Trophoblast cell (in vitro differentiated cells and primary cell): ENCODE results near the gene ILDR1.

Source experiments
- DNase-seq, 2 donors: peaks; one replicate each; pipeline ENCODE4 v3.0.0-alpha.2; 2016
- H2AFZ ChIP-seq: 2 replicates; pipeline ENCODE4 v1.6.1; 2013; ENCODE audit warnings: low read length, moderate library complexity, mild to moderate bottlenecking; ENCODE audit not compliant: insufficient read depth, poor library complexity
- H2AK5ac ChIP-seq: 2 replicates; pipeline ENCODE4 v1.6.1; 2013; ENCODE audit warnings: mild to moderate bottlenecking, low read length
- H2BK120ac ChIP-seq: 2 replicates; pipeline ENCODE4 v1.6.1; 2013; ENCODE audit warnings: low read length, mild to moderate bottlenecking, moderate library complexity; ENCODE audit not compliant: insufficient read depth, poor library complexity
- H2BK12ac ChIP-seq: 2 replicates; pipeline ENCODE4 v1.6.1; 2013; ENCODE audit warnings: mild to moderate bottlenecking, low read length, moderate library complexity
- H2BK5ac ChIP-seq: 2 replicates; pipeline ENCODE4 v1.6.1; 2013; ENCODE audit warnings: low read length, low read depth, moderate library complexity, mild to moderate bottlenecking; ENCODE audit not compliant: poor library complexity
- H3K14ac ChIP-seq: 2 replicates; pipeline ENCODE4 v1.6.1; 2013; ENCODE audit warnings: mild to moderate bottlenecking, low read length
- H3K18ac ChIP-seq: 2 replicates; pipeline ENCODE4 v1.6.1; 2013; ENCODE audit warnings: mild to moderate bottlenecking, low read length
- H3K23ac ChIP-seq: 2 replicates; pipeline ENCODE4 v1.6.1; 2013; ENCODE audit warnings: low read length
- H3K27ac ChIP-seq: 2 replicates; pipeline ENCODE4 v1.5.1; 2013; ENCODE audit warnings: low read depth, mild to moderate bottlenecking, inconsistent platforms, low read length, moderate library complexity
- H3K27me3 ChIP-seq: 2 replicates; pipeline ENCODE4 v1.6.1; 2013; ENCODE audit warnings: inconsistent platforms, mild to moderate bottlenecking, low read length, moderate library complexity; ENCODE audit not compliant: insufficient read depth
- H3K36me3 ChIP-seq, 2 experiments: 1 replicate in 1 of 2; 2 replicates in 1 of 2; pipeline ENCODE4 v1.6.1; 2013; ENCODE audit warnings: low read length in 2 of 2, mild to moderate bottlenecking in 2 of 2, moderate library complexity in 1 of 2; ENCODE audit not compliant: insufficient read depth in 2 of 2, control insufficient read depth in 1 of 2
- H3K4ac ChIP-seq: 2 replicates; pipeline ENCODE4 v1.6.1; 2013; ENCODE audit warnings: low read depth, mild to moderate bottlenecking, low read length, moderate library complexity
- H3K4me1 ChIP-seq, 2 experiments: 1 replicate in 1 of 2; 2 replicates in 1 of 2; pipeline ENCODE4 v1.6.1; 2013; ENCODE audit warnings: low read length in 2 of 2, mild to moderate bottlenecking in 2 of 2, moderate library complexity in 1 of 2; ENCODE audit not compliant: insufficient read depth in 2 of 2, control insufficient read depth in 1 of 2
- H3K4me2 ChIP-seq: 2 replicates; pipeline ENCODE4 v1.6.1; 2013; ENCODE audit warnings: inconsistent platforms, mild to moderate bottlenecking, low read length, moderate library complexity
- H3K4me3 ChIP-seq: 2 replicates; pipeline ENCODE4 v1.5.1; 2013; ENCODE audit warnings: mild to moderate bottlenecking, low read depth, low read length, inconsistent platforms
- H3K79me1 ChIP-seq: one replicate; pipeline ENCODE4 v1.6.1; 2013; ENCODE audit warnings: low read length
- H3K79me2 ChIP-seq: 2 replicates; pipeline ENCODE4 v1.6.1; 2013; ENCODE audit warnings: low read length, mild to moderate bottlenecking; ENCODE audit not compliant: control insufficient read depth, insufficient read depth, poor library complexity
- H3K9ac ChIP-seq: 2 replicates; pipeline ENCODE4 v1.6.1; 2013; ENCODE audit warnings: mild to moderate bottlenecking, low read length
- H3K9me3 ChIP-seq: 2 replicates; pipeline ENCODE4 v1.6.1; 2013; ENCODE audit warnings: low read depth, mild to moderate bottlenecking, control low read depth, inconsistent platforms, low read length; ENCODE audit not compliant: insufficient read depth
- H4K12ac ChIP-seq: 2 replicates; pipeline ENCODE4 v1.6.1; 2013; ENCODE audit warnings: low read depth, mild to moderate bottlenecking, low read length, moderate library complexity
- H4K8ac ChIP-seq: 2 replicates; pipeline ENCODE4 v1.6.1; 2013; ENCODE audit warnings: low read depth, mild to moderate bottlenecking, low read length, moderate library complexity
- H4K91ac ChIP-seq: one replicate; pipeline ENCODE4 v1.6.1; 2013; ENCODE audit warnings: low read depth, mild to moderate bottlenecking, low read length, moderate library complexity
- WGBS: extraction: QIAGEN DNeasy Blood & Tissue Kit; methylation state at CpG from one replicate; pipeline ENCODE4 v1.1.7; 2013; ENCODE audit warnings: missing lambda C conversion rate; ENCODE audit not compliant: insufficient read length, insufficient coverage; ENCODE audit errors: extremely low coverage; 5-methylcytosine and 5-hydroxymethylcytosine counted together

ILDR1 gene

GRCh38 chr3:121999931-122000330 lies 22.1 kb downstream of the ILDR1 start:
- Histone ChIP-seq H3K79me1 (peaks cover 5% of the 10 kb centered on the region), H2BK12ac (no peak overlapping the region), H2BK120ac (no peak overlapping the region), H4K12ac (no peak overlapping the region), H3K18ac (no peak overlapping the region), H3K4me1 (peaks cover 9 to 14% of the 10 kb centered on the region in 2 experiments), H4K8ac (no peak overlapping the region), H2BK5ac (no peak overlapping the region), H3K36me3 (no peaks in the 10 kb centered on the region), H3K27ac (no peak overlapping the region), H3K27me3 (no peaks in the 10 kb centered on the region), H3K4ac (no peak overlapping the region), H3K23ac (no peak overlapping the region), H3K9me3 (peaks cover 2% of the 10 kb centered on the region), H2AK5ac (no peak overlapping the region), H3K4me2 (no peak overlapping the region), H3K79me2 (no peaks in the 10 kb centered on the region), H2AFZ (no peak overlapping the region), H4K91ac (no peak overlapping the region), H3K4me3 (no peak overlapping the region), H3K9ac (no peak overlapping the region), H3K14ac (no peak overlapping the region)
- no peak for DNase-seq
- WGBS: no CpG with 5 or more reads among the region's 1 CpG

DNA sequence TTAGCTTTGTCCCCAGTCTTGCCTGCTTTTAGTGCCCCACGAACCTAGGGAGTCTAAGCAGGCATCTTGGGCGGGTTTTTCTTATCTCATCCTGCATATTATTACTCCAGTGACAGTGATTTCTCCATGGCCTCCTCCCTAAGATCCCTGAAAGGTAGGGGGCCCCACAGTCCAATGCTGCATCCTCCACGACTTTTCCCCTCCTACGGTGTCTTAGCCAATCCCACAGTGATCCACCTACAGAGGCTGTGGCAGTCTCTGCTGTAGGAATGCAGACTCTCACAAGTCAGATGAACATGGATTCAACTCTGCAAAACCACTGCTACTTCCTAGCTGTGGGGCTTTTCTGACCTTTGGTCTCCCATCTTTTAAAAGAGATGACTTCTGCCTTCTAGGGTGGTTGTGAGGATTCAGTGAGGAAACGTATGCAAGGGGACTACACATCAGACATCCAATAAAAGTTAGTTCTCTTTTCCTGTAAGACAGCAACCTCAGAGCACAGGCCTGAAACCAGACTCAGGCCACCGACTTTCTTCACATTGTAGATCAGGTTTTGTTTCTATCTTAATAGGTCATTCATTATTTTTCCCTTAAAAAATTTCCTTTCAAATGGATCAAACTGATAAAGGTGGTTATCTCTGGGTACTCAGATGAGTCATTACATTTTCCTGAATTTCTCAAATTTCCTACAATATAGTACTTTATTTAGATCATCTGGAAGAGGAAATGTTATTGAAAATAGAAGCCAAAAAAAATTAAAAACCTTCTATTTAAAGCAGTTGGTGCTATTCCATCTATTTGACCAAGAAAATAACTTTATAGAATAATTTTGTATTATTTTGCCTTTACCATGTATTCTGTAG lies 23.2 kb downstream of the ILDR1 start:
- Histone ChIP-seq H4K8ac (no peak overlapping the region), H3K79me2 (no peaks in the 10 kb centered on the region), H3K4me1 (peaks cover 4 to 10% of the 10 kb centered on the region in 2 experiments), H2BK5ac (no peak overlapping the region), H3K36me3 (no peaks in the 10 kb centered on the region), H2AFZ (no peak overlapping the region), H2BK120ac (no peak overlapping the region), H3K27me3 (no peaks in the 10 kb centered on the region), H3K14ac (no peak overlapping the region), H3K23ac (no peak overlapping the region), H3K9ac (no peak overlapping the region), H2BK12ac (no peak overlapping the region), H3K18ac (no peak overlapping the region), H3K4ac (no peak overlapping the region), H3K27ac (no peak overlapping the region), H3K79me1 (peaks cover 5% of the 10 kb centered on the region), H2AK5ac (no peak overlapping the region), H4K91ac (no peak overlapping the region), H4K12ac (no peak overlapping the region), H3K9me3 (peaks cover 2% of the 10 kb centered on the region), H3K4me3 (no peak overlapping the region), H3K4me2 (no peak overlapping the region)
- no CpG with 5 or more reads among the region's 6 CpGs for WGBS
- DNase-seq: peak in 1 of 2 donors; percentile 12

DNA sequence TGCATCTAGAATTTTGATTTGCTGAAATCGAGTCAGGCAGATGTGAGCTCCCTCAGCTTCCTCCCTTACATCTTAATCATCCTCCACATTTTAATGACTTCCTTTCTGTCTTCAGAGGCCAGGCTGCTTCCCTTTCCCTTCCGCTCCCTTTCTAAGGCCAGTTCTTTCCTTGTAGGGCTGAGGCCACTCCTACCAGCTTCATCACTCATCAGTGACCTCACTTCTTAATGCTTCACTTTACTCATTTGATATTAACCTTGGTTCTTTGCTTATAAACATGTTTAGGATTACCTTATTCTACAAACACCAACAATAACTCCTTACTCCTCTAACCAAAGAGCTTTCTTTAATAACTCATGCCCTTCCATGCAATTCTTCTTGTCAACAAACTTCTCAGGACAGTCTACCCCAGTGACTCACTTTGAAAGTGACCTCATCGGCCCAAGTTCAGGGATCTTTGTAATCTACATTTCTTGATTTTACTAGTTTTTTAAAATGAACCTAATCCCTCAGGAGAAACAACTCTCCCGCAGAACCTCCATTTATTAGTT lies 23.9 kb downstream of the ILDR1 start:
- no CpG with 5 or more reads among the region's 4 CpGs for WGBS

GRCh38 chr3:121997372-121997771 lies 24.7 kb downstream of the ILDR1 start:
- H2BK120ac ChIP-seq: no peak overlapping the region
- no peak overlapping the region for H3K9ac ChIP-seq
- no peak overlapping the region for H4K8ac ChIP-seq
- H2AK5ac ChIP-seq: no peak overlapping the region
- no peaks in the 10 kb centered on the region for H3K27me3 ChIP-seq
- H2BK12ac ChIP-seq: no peak overlapping the region
- no peak overlapping the region for H3K23ac ChIP-seq
- no peak overlapping the region for H3K18ac ChIP-seq
- WGBS: no CpG with 5 or more reads among the region's 2 CpGs
- H3K79me2 ChIP-seq: no peaks in the 10 kb centered on the region
- H3K4me2 ChIP-seq: no peak overlapping the region
- no peak overlapping the region for H4K12ac ChIP-seq
- H3K36me3 ChIP-seq: no peaks in the 10 kb centered on the region
- no peak overlapping the region for H3K27ac ChIP-seq
- no peak overlapping the region for H4K91ac ChIP-seq
- no peak overlapping the region for H3K14ac ChIP-seq
- H3K9me3 ChIP-seq: peaks cover 3% of the 10 kb centered on the region
- no peak overlapping the region for H3K4me3 ChIP-seq
- H3K4ac ChIP-seq: no peak overlapping the region
- no peak overlapping the region for H2BK5ac ChIP-seq
- peaks cover 4 to 8% of the 10 kb centered on the region in 2 experiments for H3K4me1 ChIP-seq
- no peak overlapping the region for H2AFZ ChIP-seq
- DNase-seq: no peak
- H3K79me1 ChIP-seq: peaks cover 5% of the 10 kb centered on the region

More for the DNA sequence above, 23.9 kb downstream of the ILDR1 start:
- Histone ChIP-seq H3K14ac (no peak overlapping the region), H3K4me2 (no peak overlapping the region), H4K8ac (no peak overlapping the region), H2BK120ac (no peak overlapping the region), H3K4me3 (no peak overlapping the region), H4K12ac (no peak overlapping the region), H2AFZ (no peak overlapping the region), H3K9ac (no peak overlapping the region), H3K27ac (no peak overlapping the region), H4K91ac (no peak overlapping the region), H3K4me1 (peaks cover 4 to 10% of the 10 kb centered on the region in 2 experiments), H3K18ac (no peak overlapping the region), H3K27me3 (no peaks in the 10 kb centered on the region), H3K79me1 (peaks cover 5% of the 10 kb centered on the region), H3K23ac (no peak overlapping the region), H3K4ac (no peak overlapping the region), H2BK5ac (no peak overlapping the region), H2AK5ac (no peak overlapping the region), H2BK12ac (no peak overlapping the region), H3K79me2 (no peaks in the 10 kb centered on the region), H3K9me3 (peaks cover 3% of the 10 kb centered on the region), H3K36me3 (no peaks in the 10 kb centered on the region)
- DNase-seq: peak in 1 of 2 donors; percentile 23
